ENCODE data around the gene CRYBA4. TPM values are rescaled to one million over a fixed set of nuclear protein-coding genes. Genes with fewer than 3 reads are reported as not detected.
A peak's percentile ranks its signal among the peaks of the same experiment; 100 is the strongest.

The CRYBA4 gene
- total and polyA plus RNA-seq, 10 of the 15 experiments (the other 5 are each of a cell fraction or from before 2014, with no cell fraction given): 0.12 to 0.17 TPM; not detected in 8

- TF ChIP-seq RELB (IDR thresholded peaks at IDR 0.05; ENCODE audit: low read depth) (peak; percentile 30; the same call in 1 of the 2 replicates), NFYA (IDR thresholded peaks at IDR 0.05; ENCODE audit: borderline replicate concordance, low read depth, low read length) (no peak), CHD4 (IDR thresholded peaks at IDR 0.05) (no peak), HDAC6 (IDR thresholded peaks at IDR 0.05; ENCODE audit: unreplicated experiment) (no peak), SMAD1 (IDR thresholded peaks at IDR 0.05; ENCODE audit: low read depth, partially characterized antibody) (no peak), E2F8 (IDR thresholded peaks at IDR 0.05; ENCODE audit: low read depth, partially characterized antibody) (no peak), E4F1 (IDR thresholded peaks at IDR 0.05; ENCODE audit: borderline replicate concordance, partially characterized antibody) (no peak), ZBTB33 (IDR thresholded peaks at IDR 0.05) (no peak), NBN (IDR thresholded peaks at IDR 0.05) (0 out of 2 replicates have a peak, but pooled peaks have one; percentile 41), TCF7 (IDR thresholded peaks at IDR 0.05; ENCODE audit: borderline replicate concordance) (no peak), USF1 (IDR thresholded peaks at IDR 0.05; ENCODE audit: borderline replicate concordance, extremely low read length, insufficient read depth, low read depth, low read length) (no peak), BACH1 (IDR thresholded peaks at IDR 0.05; ENCODE audit: borderline replicate concordance) (no peak; the same call in 1 of the 2 replicates), MEF2B (IDR thresholded peaks at IDR 0.05; ENCODE audit: partially characterized antibody, poor library complexity, severe bottlenecking) (no peak), POLR2AphosphoS2 (IDR thresholded peaks at IDR 0.05; ENCODE audit: low read depth, low read length) (peak; percentile 83), PML (IDR thresholded peaks at IDR 0.05; ENCODE audit: low read length) (peak; percentile 58; the same call in 1 of the 2 replicates), ATF7 (IDR thresholded peaks at IDR 0.05; ENCODE audit: low read depth) (no peak)
Measured at GRCh38 chr22:26589845-26590736, 31.7 kb upstream of the CRYBA4 start, which contains the start of gene TPST2 (continued).
